GM20000 (cell line): ENCODE measurements around the gene PIK3C2B.

Experiments
- DNase-seq: peaks from one replicate; pipeline ENCODE4 v3.0.0; 2012; ENCODE audit warnings: low spot score
- CTCF ChIP-seq: IDR thresholded peaks from 2 replicates; pipeline ENCODE4 v1.5.1; 2012; ENCODE audit warnings: mild to moderate bottlenecking, control low read depth; ENCODE audit errors: extremely low read depth, missing control alignments

The PIK3C2B gene

GRCh38 chr1:204475656-204476432 is 18.8 kb downstream of the PIK3C2B start:
- no peak for TF ChIP-seq CTCF
- no peak for DNase-seq

GRCh38 chr1:204473400-204473965 is 21.1 kb downstream of the PIK3C2B start:
- no peak for DNase-seq
- no peak for TF ChIP-seq CTCF

- no peak for DNase-seq
- TF ChIP-seq CTCF: no peak
Measured at GRCh38 chr1:204472660-204473059, 21.9 kb downstream of the PIK3C2B start.

- no peak for DNase-seq
- TF ChIP-seq CTCF: no peak
Measured at GRCh38 chr1:204471687-204472086, 22.9 kb downstream of the PIK3C2B start.

GRCh38 chr1:204469304-204469703 is 25.3 kb downstream of the PIK3C2B start:
- DNase-seq: no peak
- TF ChIP-seq CTCF: no peak

- DNase-seq: no peak
- TF ChIP-seq CTCF: no peak
Measured at GRCh38 chr1:204468766-204469302, 25.8 kb downstream of the PIK3C2B start.

GRCh38 chr1:204468206-204468605 is 26.4 kb downstream of the PIK3C2B start:
- DNase-seq: no peak
- no peak for TF ChIP-seq CTCF
